Neural crest cell (in vitro differentiated cells): Measurements from ENCODE around the gene ETHE1. TPM values are rescaled to one million over a fixed set of nuclear protein-coding genes. Genes with fewer than 3 reads are reported as not detected.

ENCODE experiments used
- DNase-seq: peaks from one replicate; pipeline ENCODE4 v3.0.0; 2021; ENCODE audit warnings: low read depth, mixed read lengths, low spot score
- H3K27ac Mint-ChIP-seq: one replicate; pipeline ENCODE4 v1.8.0; 2021; ENCODE audit warnings: mild to moderate bottlenecking, mixed read lengths; ENCODE audit not compliant: unreplicated experiment
- H3K27me3 Mint-ChIP-seq: 2 replicates; pipeline ENCODE4 v1.8.0; 2021; ENCODE audit warnings: low read depth, mild to moderate bottlenecking, mixed read lengths
- H3K36me3 Mint-ChIP-seq: 2 replicates; pipeline ENCODE4 v1.8.0; 2021; ENCODE audit warnings: low read depth, mild to moderate bottlenecking, mixed read lengths
- H3K4me1 Mint-ChIP-seq: 2 replicates; pipeline ENCODE4 v1.8.0; 2021; ENCODE audit warnings: mixed read lengths
- H3K4me3 Mint-ChIP-seq: one replicate; pipeline ENCODE4 v1.8.0; 2021; ENCODE audit warnings: mild to moderate bottlenecking, mixed read lengths
- H3K9me3 Mint-ChIP-seq: 2 replicates; pipeline ENCODE4 v1.8.0; 2021; ENCODE audit warnings: mixed read lengths
- CTCF ChIP-seq: fragments of 200-600 bp; sonication (generic); conservative IDR thresholded peaks from 2 replicates; pipeline ENCODE4 v1.5.0; 2021; ENCODE audit warnings: antibody characterized with exemption, mild to moderate bottlenecking
- total RNA-seq: library from RNA; stranded (reverse); gene quantifications from 2 replicates; pipeline ENCODE4 v1.2.1, GENCODE V29; 2021

The ETHE1 gene
- total RNA-seq, 1 donor from 2014 or later: 23.7 TPM

- TF ChIP-seq CTCF: no peak
These were observed 47.8 kb downstream of the ETHE1 start for GRCh38 chr19:43479226-43479625.

GRCh38 chr19:43478323-43478722 is 48.7 kb downstream of the ETHE1 start:
- Mint-ChIP-seq H3K27ac (no peak overlapping the region), H3K4me1 (peaks cover 13% of the 10 kb centered on the region), H3K27me3 (no peaks in the 10 kb centered on the region), H3K4me3 (no peak overlapping the region), H3K9me3 (no peaks in the 10 kb centered on the region), H3K36me3 (no peaks in the 10 kb centered on the region)
- no peak for TF ChIP-seq CTCF
- DNase-seq: no peak

More at GRCh38 chr19:43479226-43479625, 47.8 kb downstream of the ETHE1 start:
- Mint-ChIP-seq H3K9me3 (no peaks in the 10 kb centered on the region), H3K27me3 (no peaks in the 10 kb centered on the region), H3K4me1 (peaks cover 10% of the 10 kb centered on the region), H3K36me3 (no peaks in the 10 kb centered on the region), H3K4me3 (no peak overlapping the region), H3K27ac (no peak overlapping the region)
- no peak for DNase-seq

DNA sequence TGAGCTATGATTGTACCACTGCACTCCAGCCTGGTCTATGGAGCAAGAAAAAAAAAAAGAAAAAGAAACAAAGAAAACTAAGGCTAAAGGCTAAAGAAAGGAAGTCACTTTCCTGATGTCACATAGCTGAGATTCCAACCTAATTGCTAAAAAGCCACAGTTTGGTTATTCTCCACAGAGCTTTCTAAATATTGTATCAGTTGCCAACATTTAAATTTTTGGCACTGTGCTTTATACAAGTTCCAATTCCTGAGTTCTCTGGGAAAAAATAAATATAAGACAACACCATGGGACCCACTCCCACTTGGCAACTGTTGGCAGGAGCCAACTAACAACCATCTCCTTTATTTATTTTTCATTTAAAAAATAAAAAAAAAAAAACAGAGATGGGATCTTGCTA is 50.4 kb downstream of the ETHE1 start:
- Mint-ChIP-seq H3K36me3 (no peaks in the 10 kb centered on the region), H3K4me3 (no peak overlapping the region), H3K4me1 (peaks cover 13% of the 10 kb centered on the region), H3K27ac (no peak overlapping the region), H3K9me3 (no peaks in the 10 kb centered on the region), H3K27me3 (no peaks in the 10 kb centered on the region)
- DNase-seq: no peak
- TF ChIP-seq CTCF: no peak

DNA sequence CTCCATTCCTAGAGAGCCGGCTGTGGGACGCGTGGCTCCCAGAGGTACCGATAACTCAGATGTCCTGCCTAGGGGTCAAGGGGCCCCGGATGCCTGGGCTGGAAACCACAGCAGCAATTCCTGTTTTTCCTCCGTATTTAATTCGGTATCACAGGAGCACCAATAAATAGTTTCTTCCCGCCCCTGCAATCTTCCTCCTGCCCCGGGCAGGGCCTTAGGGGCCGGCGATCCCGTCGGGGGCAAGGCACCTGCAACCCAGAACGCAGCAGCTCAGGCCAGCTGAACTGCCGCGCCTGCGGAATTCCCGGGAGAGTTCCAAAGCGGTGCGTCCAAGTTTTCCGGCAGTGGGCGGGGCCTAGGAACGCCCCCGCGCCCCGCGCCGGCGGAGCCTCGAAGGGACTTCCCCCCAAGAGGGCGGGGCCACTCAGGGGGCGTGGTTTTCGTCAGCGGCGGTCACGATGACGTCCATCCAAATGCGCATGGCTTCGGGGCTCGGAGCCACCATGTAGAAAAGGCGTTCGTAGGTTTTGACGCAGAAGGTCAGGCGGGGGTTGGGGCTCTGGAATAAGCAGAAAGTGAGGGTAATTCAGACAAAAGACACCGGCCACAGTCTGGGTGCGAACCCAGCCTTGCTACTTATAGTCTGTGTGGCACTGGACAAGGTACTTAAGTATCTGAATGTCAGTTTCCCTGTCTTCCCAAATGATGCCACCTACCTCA is 51.9 kb downstream of the ETHE1 start:
- no peak for TF ChIP-seq CTCF
- H3K36me3 Mint-ChIP-seq: no peaks in the 10 kb centered on the region
- peak overlapping the region; percentile 93 for H3K27ac Mint-ChIP-seq
- H3K27me3 Mint-ChIP-seq: no peaks in the 10 kb centered on the region
- peak overlapping the region; percentile 85 for H3K4me3 Mint-ChIP-seq
- H3K9me3 Mint-ChIP-seq: no peaks in the 10 kb centered on the region
- DNase-seq: peak; percentile 98
- peaks cover 15% of the 10 kb centered on the region for H3K4me1 Mint-ChIP-seq

GRCh38 chr19:43474487-43474886 is 52.5 kb downstream of the ETHE1 start:
- Mint-ChIP-seq H3K4me1 (peaks cover 17% of the 10 kb centered on the region), H3K36me3 (no peaks in the 10 kb centered on the region), H3K9me3 (no peaks in the 10 kb centered on the region), H3K27me3 (no peaks in the 10 kb centered on the region), H3K4me3 (peak overlapping the region; percentile 49), H3K27ac (no peak overlapping the region)
- no peak for TF ChIP-seq CTCF
- no peak for DNase-seq
